GM08714 (cell line): ENCODE measurements around the gene MPV17L2.
"Not testable (repeated sequence)": the region's sequence is repeated elsewhere in the genome, so short reads cannot be mapped to it uniquely, and the experiment has no call there.

Source experiments
- H3K4me3 ChIP-seq: fragments of 200-500 bp; sonication (Bioruptor generic); 2 replicates; pipeline ENCODE4 v1.5.1; 2014; ENCODE audit warnings: mild to moderate bottlenecking, low read length, inconsistent platforms
- ZNF274 ChIP-seq: IDR thresholded peaks from 2 replicates; pipeline ENCODE4 v1.6.1; 2012; ENCODE audit warnings: mild to moderate bottlenecking, low read depth, low read length

Gene MPV17L2

GRCh38 chr19:18205200-18205892 is 12.3 kb downstream of the MPV17L2 start:
- TF ChIP-seq ZNF274, result no peak
- peak overlapping the region; percentile 56 for H3K4me3 ChIP-seq

DNA sequence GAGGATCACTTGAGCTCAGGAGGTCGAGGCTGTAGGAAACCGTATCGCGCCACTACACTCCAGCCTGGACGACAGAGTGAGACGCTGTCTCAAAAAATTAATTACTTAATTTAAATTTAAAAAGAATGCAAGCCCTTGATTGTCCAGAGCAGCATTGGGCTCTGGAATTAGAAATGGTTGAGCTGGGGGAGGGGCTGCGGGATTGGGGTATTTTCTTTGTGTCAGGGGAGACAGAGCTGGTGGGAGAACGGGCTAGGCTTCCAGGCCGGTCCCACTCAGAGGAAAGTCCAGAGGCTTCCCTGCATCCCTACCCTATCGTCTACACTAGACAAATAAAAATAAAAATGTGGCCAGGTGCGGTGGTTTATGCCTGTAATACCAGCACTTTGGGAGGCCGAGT is 13.0 kb downstream of the MPV17L2 start:
- no peak overlapping the region for H3K4me3 ChIP-seq
- no peak for TF ChIP-seq ZNF274

DNA sequence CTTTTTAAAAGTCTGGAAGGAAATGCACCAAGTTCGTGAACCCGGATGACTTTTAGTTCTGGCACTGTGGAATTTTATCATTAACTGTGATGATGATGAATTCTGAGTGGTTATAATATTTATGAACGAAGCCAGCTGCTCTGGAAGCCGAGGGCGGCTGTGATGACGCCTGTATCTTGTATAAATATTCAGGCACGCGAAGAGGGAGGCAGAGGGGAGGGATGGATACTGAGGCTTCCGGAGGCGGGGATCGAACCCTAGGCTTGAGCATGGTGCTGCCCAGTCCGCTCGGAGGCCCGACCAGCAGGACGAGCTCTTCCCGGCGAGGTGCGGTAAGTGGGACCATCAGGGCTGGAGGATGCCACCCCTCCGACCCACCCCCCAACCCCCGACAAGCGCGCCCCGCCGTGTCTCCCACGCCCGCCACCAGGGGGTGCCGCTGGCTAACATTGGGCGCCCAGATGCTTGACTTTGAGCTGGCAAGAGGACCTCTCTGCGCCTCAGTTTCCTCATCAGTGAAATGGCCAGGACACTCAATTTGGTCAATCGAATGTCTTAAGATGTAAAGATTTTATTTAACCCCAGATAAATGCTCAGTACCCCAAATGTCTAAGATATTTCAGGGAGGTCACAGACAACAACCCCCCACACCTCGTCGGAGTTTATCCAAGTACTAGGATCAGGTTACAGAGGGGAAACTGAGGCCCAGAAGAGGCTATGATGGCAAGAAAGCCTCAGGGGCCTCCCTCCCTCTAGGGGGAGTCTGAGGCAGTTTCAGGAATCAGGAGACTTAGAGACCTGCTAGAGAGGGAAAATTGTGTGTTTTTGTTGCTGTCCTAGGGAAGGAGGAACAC is 15.3 kb downstream of the MPV17L2 start:
- TF ChIP-seq ZNF274, result no peak

GRCh38 chr19:18209912-18210311 is 16.9 kb downstream of the MPV17L2 start:
- H3K4me3 ChIP-seq, result not testable (repeated sequence)

More for the DNA sequence above, 15.3 kb downstream of the MPV17L2 start:
- no peak overlapping the region for H3K4me3 ChIP-seq

GRCh38 chr19:18211683-18212082 is 18.7 kb downstream of the MPV17L2 start:
- H3K4me3 ChIP-seq, result no peak overlapping the region
- TF ChIP-seq ZNF274, result no peak

DNA sequence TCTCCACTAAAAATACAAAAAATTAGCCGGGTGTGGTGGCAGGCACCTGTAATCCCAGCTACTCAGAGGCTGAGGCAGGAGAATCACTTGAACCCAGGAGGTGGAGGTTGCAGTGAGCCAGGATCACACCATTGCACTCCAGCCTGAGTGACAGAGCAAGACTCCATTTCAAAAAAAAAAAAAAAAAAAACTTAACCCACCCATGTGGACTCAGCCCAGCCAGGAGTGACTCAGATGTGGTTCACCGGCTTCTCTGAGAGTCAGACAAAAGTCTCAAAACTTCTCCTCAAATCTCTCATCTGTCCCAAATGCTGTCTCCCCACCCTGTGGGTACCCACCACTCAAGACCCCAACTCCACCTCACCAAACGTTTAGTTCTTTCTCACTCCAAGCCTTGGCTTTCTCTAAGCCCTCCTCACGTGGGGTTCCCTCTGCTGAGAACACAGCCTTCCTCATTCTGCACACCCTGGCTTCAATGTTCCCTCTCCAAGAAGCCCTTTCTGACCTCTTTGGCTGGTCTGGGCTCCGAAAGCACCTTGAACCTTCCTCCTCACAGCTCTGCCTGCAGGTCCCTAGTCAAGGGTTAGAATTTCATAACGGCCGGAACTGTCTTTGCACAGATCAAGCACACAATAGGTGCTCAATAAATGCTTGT is 21.9 kb downstream of the MPV17L2 start:
- TF ChIP-seq ZNF274, result no peak
- no peak overlapping the region for H3K4me3 ChIP-seq

- no peak for TF ChIP-seq ZNF274
- no peak overlapping the region for H3K4me3 ChIP-seq
These were observed 23.8 kb downstream of the MPV17L2 start for GRCh38 chr19:18216789-18217188.

DNA sequence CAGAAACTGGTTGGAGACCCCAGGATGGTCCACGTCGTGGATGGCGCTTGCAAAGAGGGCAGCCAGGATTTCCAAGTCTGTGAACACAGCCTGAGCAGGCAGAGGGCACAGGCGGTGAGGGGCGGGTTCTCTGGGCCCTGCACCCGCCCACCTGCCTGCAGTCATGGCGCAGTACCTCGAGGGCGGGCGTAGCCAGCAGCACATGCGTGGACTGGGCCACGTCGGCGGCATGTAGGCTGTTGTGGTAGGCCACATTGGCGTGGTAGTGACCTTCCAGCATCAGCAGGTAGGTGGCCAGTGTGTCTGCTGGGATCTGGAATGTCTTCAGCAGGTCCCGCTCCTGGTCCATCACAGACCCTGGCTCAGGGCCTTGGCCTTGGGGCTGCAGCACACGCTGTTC is 25.1 kb downstream of the MPV17L2 start:
- H3K4me3 ChIP-seq, result no peak overlapping the region
- no peak for TF ChIP-seq ZNF274

GRCh38 chr19:18218600-18218999 is 25.6 kb downstream of the MPV17L2 start:
- H3K4me3 ChIP-seq, result no peak overlapping the region
- TF ChIP-seq ZNF274, result no peak

DNA sequence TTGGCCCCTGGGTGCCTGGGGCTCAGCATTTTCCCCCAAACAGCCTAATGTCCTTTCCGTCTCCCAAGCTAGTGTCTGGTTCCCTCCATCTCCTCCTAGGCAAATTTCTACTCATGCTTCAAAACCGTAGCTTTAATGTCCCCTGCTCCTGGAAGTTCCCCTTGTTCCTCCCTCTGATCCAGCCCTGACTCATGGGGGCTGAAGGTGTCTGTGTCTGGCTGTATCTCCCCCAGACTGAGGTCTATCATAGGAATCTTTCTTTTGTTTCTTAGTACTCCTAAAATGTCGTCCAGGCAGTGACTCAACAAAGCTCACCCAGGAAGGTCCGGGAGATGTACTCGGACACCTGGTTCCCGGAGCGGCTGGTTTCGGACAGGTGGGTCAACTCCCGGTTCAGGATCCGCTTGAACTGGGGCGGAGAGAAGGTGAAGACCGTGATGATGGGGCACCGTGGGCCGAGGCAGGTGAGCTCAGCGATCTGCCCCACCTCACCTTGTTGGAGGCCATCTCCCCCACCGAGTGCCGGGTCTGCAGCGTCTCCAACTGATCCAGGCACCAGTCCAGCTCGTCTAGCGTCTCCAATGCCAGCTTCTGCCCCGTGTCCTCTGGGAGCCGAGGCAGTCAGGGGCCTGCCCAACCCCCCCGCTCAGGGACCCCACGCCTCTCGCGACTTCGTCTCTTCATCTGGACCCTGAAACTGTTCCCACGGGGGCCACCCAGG is 27.1 kb downstream of the MPV17L2 start:
- no peak for TF ChIP-seq ZNF274
- H3K4me3 ChIP-seq, result no peak overlapping the region

DNA sequence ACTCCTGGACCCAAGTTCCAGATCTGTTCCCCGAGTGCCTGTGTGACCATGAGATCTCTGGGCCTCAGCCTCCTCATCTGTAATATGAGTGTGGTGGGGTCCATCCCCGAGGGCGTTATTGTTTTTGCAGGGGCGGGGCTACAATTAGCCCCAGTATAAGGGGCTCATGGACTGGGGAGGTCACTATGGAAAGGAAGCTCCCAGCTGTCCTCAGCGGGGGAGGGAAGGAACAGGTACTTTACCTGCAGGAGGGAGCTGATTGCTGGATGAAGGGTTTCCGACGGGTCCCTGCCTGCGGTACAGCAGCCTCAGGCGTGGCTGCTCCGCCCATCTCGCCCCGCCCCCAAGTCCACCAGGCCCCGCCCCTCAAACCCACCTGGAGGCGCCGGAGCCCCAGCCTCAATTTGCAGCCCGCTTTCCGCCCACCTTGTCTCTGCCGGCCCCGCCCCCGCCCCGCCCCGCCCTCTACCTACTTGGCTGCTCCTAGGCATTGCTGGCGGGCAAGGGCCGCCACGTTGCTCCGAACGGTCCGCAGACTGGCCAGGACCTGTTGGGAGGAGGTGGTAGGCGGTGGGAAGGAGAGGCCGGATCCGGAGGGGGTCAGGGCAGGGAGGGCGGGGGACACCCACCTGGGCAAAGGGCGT is 27.7 kb downstream of the MPV17L2 start:
- no peak overlapping the region for H3K4me3 ChIP-seq
- no peak for TF ChIP-seq ZNF274

DNA sequence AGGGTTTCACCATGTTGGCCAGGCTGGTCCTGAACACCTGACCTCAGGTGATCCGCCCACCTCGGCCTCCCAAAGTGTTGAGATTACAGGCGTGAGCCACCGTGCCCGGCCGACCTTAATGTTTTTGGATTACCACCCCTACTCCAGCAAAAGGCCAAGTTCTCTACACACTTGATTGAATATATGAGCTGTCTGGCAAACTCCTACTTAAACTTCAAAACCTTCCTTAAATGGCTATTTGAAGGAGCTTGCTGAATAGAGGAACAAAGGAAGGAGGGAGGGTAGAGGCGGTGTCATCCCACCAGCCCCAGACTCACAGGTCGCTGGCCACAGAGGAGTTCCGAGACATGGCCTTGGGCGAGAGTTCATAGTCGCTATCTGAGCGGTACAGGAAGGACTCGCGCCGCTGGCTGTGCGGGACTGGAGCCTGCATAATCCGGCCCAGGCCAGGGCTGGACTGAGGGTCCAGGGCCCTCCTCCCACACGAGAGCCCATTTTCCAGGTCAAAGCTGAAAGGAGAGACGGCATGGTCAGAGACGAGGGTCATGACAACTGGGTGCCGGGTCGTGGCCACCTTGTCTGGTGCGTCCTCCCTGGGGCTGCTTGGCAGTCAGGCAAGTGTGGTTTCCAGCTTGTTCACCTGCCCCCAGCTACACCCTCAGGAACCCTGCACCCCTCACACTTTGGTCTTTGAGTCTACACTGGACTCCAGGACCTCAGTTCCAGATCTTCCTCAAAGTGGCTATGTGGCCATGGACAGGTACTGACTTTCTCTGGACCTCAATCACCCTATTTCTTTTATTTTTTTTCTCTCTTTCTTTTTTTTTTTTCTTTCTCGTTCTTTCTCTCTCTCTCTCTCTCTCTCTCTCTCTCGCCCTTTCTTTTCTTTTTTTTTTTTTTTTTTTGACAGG is 29.1 kb downstream of the MPV17L2 start:
- no peak for TF ChIP-seq ZNF274
- no peak overlapping the region for H3K4me3 ChIP-seq

- H3K4me3 ChIP-seq, result peak overlapping the region; percentile 28; the same call in 1 of the 2 replicates
- TF ChIP-seq ZNF274, result no peak
These were observed 31.0 kb downstream of the MPV17L2 start for GRCh38 chr19:18223860-18224524.
